B cell (primary cell): ENCODE measurements around the gene SUMO3. TPM values are rescaled to one million over a fixed set of nuclear protein-coding genes. Genes with fewer than 3 reads are reported as not detected.

Experiments used
- ATAC-seq: fragments of 200-7000 bp; cut with Tn5 transposase; one replicate; pipeline ENCODE4 v1.10.0; 2021; ENCODE audit warnings: low read depth, mild to moderate bottlenecking, moderate number of reproducible peaks, moderate library complexity
- CTCF ChIA-PET: fragments of 350-600 bp; sonication (Branson Sonifier 250); formaldehyde crosslinking; loops from one replicate; lab custom pipeline; 2021; ENCODE audit warnings: antibody characterized with exemption, inconsistent platforms; lab: Charles Lee
- POLR2A ChIA-PET: fragments of 350-600 bp; sonication (Branson Sonifier 250); formaldehyde crosslinking; loops from one replicate; lab custom pipeline; 2021; ENCODE audit warnings: antibody characterized with exemption; lab: Charles Lee
- DNase-seq: peaks from one replicate; pipeline ENCODE4 v3.0.0; 2013
- H2AFZ ChIP-seq: 2 replicates; pipeline ENCODE4 v1.6.1; 2012; ENCODE audit warnings: mild to moderate bottlenecking, low read depth, low read length; ENCODE audit not compliant: insufficient read depth, poor library complexity, severe bottlenecking
- H3K27ac ChIP-seq, 2 donors: 1 replicate in 1 of 2; 2 replicates in 1 of 2; pipeline ENCODE4 v1.5.1; 2012 to 2013; ENCODE audit warnings: low read length in 2 of 2, mild to moderate bottlenecking in 2 of 2, moderate library complexity in 1 of 2
- H3K27me3 ChIP-seq, 4 experiments: fragments of 200-600 bp in 1 of 4; sonication (generic) in 1 of 4; replicated peaks in 1 of 4; 1 replicate in 2 of 4; 2 replicates in 2 of 4; pipeline versions ENCODE4 v1.6.1 to v1.7.0; 2013 to 2016; ENCODE audit warnings: low read length in 3 of 4, mild to moderate bottlenecking in 2 of 4, mixed read lengths in 1 of 4, moderate library complexity in 1 of 4; ENCODE audit not compliant: insufficient read depth in 4 of 4, control insufficient read depth in 3 of 4; ENCODE audit errors: control extremely low read depth in 1 of 4
- H3K36me3 ChIP-seq, 2 experiments: replicated peaks in 1 of 2; 1 replicate in 1 of 2; 2 replicates in 1 of 2; pipeline versions ENCODE4 v1.6.1 to v1.7.1; 2013; ENCODE audit warnings: low read length in 1 of 2; ENCODE audit not compliant: insufficient read depth in 2 of 2, control insufficient read depth in 1 of 2; ENCODE audit errors: control extremely low read depth in 1 of 2, extremely low read depth in 1 of 2
- H3K4me1 ChIP-seq, 2 donors: fragments of 200-600 bp in 1 of 2; sonication (generic) in 1 of 2; 1 replicate in 1 of 2; 2 replicates in 1 of 2; pipeline versions ENCODE4 v1.5.1 to v1.6.1; 2013 to 2017; ENCODE audit warnings: low read length in 2 of 2; ENCODE audit not compliant: control insufficient read depth in 2 of 2, insufficient read depth in 2 of 2
- H3K4me2 ChIP-seq: replicated peaks from 2 replicates; pipeline ENCODE3; 2012; ENCODE audit warnings: mild to moderate bottlenecking, low read depth, low read length; ENCODE audit not compliant: poor library complexity, severe bottlenecking
- H3K4me3 ChIP-seq, 5 experiments: fragments of 200-600 bp in 1 of 5; sonication (generic) in 1 of 5; 1 replicate in 3 of 5; 2 replicates in 2 of 5; pipeline versions ENCODE4 v1.5.1 to v1.7.0; 2011 to 2016; ENCODE audit warnings: low read length in 4 of 5, mild to moderate bottlenecking in 4 of 5, low read depth in 2 of 5, control low read depth in 1 of 5, moderate library complexity in 1 of 5; ENCODE audit not compliant: insufficient read depth in 1 of 5; ENCODE audit errors: control extremely low read depth in 1 of 5, extremely low read depth in 1 of 5
- H3K79me2 ChIP-seq: fragments of 200-600 bp; sonication (generic); one replicate; pipeline ENCODE4 v1.6.0; 2016; ENCODE audit warnings: low read length; ENCODE audit not compliant: control insufficient read depth, insufficient read depth
- H3K9ac ChIP-seq: fragments of 200-600 bp; sonication (generic); 2 replicates; pipeline ENCODE4 v1.6.1; 2017; ENCODE audit warnings: mild to moderate bottlenecking, low read length, moderate library complexity
- H3K9me3 ChIP-seq, 3 donors: one replicate each; pipeline versions ENCODE4 v1.6.1 to v1.7.1; 2013; ENCODE audit warnings: low read length in 2 of 3; ENCODE audit not compliant: control insufficient read depth in 2 of 3, insufficient read depth in 1 of 3; ENCODE audit errors: control extremely low read depth in 1 of 3
- H4K20me1 ChIP-seq: 2 replicates; pipeline ENCODE4 v1.6.0; 2012; ENCODE audit warnings: mild to moderate bottlenecking, low read length; ENCODE audit not compliant: insufficient read depth, control insufficient read depth, poor library complexity, severe bottlenecking
- H3K27ac Mint-ChIP-seq: one replicate; pipeline ENCODE4 v1.8.0; 2021; ENCODE audit warnings: mixed read lengths
- H3K27me3 Mint-ChIP-seq: one replicate; pipeline ENCODE4 v1.8.0; 2021; ENCODE audit warnings: mixed read lengths
- H3K4me1 Mint-ChIP-seq: one replicate; pipeline ENCODE4 v1.8.0; 2021; ENCODE audit warnings: mixed read lengths
- H3K4me3 Mint-ChIP-seq: one replicate; pipeline ENCODE4 v1.8.0; 2021; ENCODE audit warnings: mixed read lengths
- H3K9me3 Mint-ChIP-seq: one replicate; pipeline ENCODE4 v1.8.0; 2022; ENCODE audit warnings: mixed read lengths; ENCODE audit not compliant: insufficient read depth
- CTCF ChIP-seq: fragments of 200-600 bp; IDR thresholded peaks from one replicate; pipeline ENCODE4 v1.8.0; 2022; ENCODE audit warnings: antibody characterized with exemption, mild to moderate bottlenecking
- EZH2 ChIP-seq: IDR thresholded peaks from 2 replicates; pipeline ENCODE4 v1.6.1; 2012; ENCODE audit warnings: borderline replicate concordance, low read depth, mild to moderate bottlenecking, moderate library complexity, low read length; ENCODE audit not compliant: insufficient read depth, poor library complexity, severe bottlenecking
- WGBS: methylation state at CpG from one replicate; pipeline ENCODE4 v1.1.5; 2013; ENCODE audit warnings: missing lambda C conversion rate; ENCODE audit not compliant: insufficient coverage; 5-methylcytosine and 5-hydroxymethylcytosine counted together
- intact Hi-C: fragments of 100-400 bp; cut with micrococcal nuclease; formaldehyde crosslinking; loops from one replicate; pipeline ENCODE4 v1.10.0; 2022
- polyA plus RNA-seq: library from polyadenylated mRNA; depleted of rRNA; stranded (reverse); fragments of >200 nt; gene quantifications from 2 replicates; pipeline ENCODE4 v1.2.3, GENCODE V29; 2012
- total RNA-seq, 2 donors: library from RNA; stranded (reverse); fragments of 120-200 nt in 1 of 2; gene quantifications; 1 replicate in 1 of 2; 2 replicates in 1 of 2; pipeline versions ENCODE4 v1.2.3 to v1.2.4, GENCODE V29; 2013 to 2022

SUMO3 gene
- total and polyA plus RNA-seq, 2 donors (not counting 1 experiment from before 2014, with no cell fraction given), result 37.6 to 44.8 TPM

GRCh38 chr21:44774972-44775371 lies 42.9 kb downstream of the SUMO3 start:
- ChIA-PET POLR2A (no interaction called here), CTCF (no interaction called here)
- no peak overlapping the region for H3K4me2 ChIP-seq
- H3K4me3 ChIP-seq, result no peak overlapping the region
- intact Hi-C loops, result no loop called here
- TF ChIP-seq EZH2, result no peak
- no peak for TF ChIP-seq CTCF
- no peaks in the 10 kb centered on the region for H3K9me3 ChIP-seq
- peaks cover 9% of the 10 kb centered on the region for H3K79me2 ChIP-seq
- no peaks in the 10 kb centered on the region for H3K4me1 ChIP-seq
- peaks cover 0 to 55% of the 10 kb centered on the region in 2 experiments for H3K36me3 ChIP-seq
- no peak overlapping the region for H3K4me3 Mint-ChIP-seq
- no peak overlapping the region for H3K9ac ChIP-seq
- WGBS, result 99% methylated on average over 8 of the region's 8 CpGs
- no peak overlapping the region for H2AFZ ChIP-seq
- no peaks in the 10 kb centered on the region for H3K4me1 Mint-ChIP-seq
- no peak for ATAC-seq
- H3K27ac ChIP-seq, result no peak overlapping the region
- no peak overlapping the region for H3K27ac Mint-ChIP-seq
- H3K27me3 ChIP-seq, result no peaks in the 10 kb centered on the region
- peaks cover 15% of the 10 kb centered on the region for H4K20me1 ChIP-seq
- no peaks in the 10 kb centered on the region for H3K27me3 Mint-ChIP-seq
- H3K9me3 Mint-ChIP-seq, result no peaks in the 10 kb centered on the region
- no peak for DNase-seq

DNA sequence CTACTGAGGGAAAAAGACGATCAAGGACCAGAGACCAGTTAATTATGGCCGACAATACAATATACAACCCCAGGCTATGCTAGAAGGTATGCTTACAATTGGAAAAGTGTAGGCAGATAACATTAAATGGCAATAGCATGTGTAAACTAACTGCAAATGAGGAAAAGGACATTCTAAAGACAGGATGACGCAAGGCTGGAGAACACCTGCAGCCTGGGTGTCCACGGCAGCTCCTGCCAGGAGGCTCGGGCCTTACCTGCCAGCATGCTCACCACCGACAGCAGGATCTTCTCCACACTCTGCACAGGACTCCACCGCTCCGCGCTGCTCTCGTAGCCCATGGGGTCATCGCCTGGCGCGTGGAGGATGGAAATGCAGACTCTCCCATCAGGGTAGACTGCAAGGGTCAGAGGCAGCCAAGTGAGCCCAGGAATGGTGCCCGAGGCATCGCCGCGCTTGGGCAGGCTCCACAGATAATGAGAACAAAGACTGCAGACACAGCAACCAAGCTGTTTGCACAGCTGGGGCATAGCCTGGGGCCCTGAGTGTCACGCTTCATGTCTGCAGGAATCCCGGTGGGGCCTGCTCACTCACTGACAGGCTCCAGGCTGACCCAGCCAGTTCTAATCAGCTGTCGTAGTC lies 44.5 kb downstream of the SUMO3 start:
- H3K27ac ChIP-seq, result no peak overlapping the region
- H3K4me3 ChIP-seq, result no peak overlapping the region
- no peaks in the 10 kb centered on the region for H3K79me2 ChIP-seq
- H3K27me3 ChIP-seq, result no peaks in the 10 kb centered on the region
- DNase-seq (no peak), ATAC-seq (no peak)
- peaks cover 2% of the 10 kb centered on the region for H4K20me1 ChIP-seq
- no peak overlapping the region for H2AFZ ChIP-seq
- TF ChIP-seq CTCF, result no peak
- no peak for TF ChIP-seq EZH2
- Mint-ChIP-seq H3K27me3 (no peaks in the 10 kb centered on the region), H3K4me3 (no peak overlapping the region), H3K27ac (no peak overlapping the region), H3K9me3 (no peaks in the 10 kb centered on the region), H3K4me1 (no peaks in the 10 kb centered on the region)
- intact Hi-C loops, result no loop called here
- CTCF ChIA-PET, result interaction anchor here (2.3 kb wide), 1 partner anchor 20 kb away, joined by 6 read pairs; no protein-coding TSS in a partner anchor
- POLR2A ChIA-PET, result no interaction called here
- no peaks in the 10 kb centered on the region for H3K9me3 ChIP-seq
- no peak overlapping the region for H3K4me2 ChIP-seq
- H3K4me1 ChIP-seq, result no peaks in the 10 kb centered on the region
- peaks cover 3 to 53% of the 10 kb centered on the region in 2 experiments for H3K36me3 ChIP-seq
- WGBS, result 85% methylated on average over 16 of the region's 20 CpGs
- H3K9ac ChIP-seq, result no peak overlapping the region
